CD4-positive, alpha-beta T cell treated with Interleukin-17A for 4 hours (primary cell): ENCODE measurements around the gene BABAM2.
"Not testable (repeated sequence)": the region's sequence is repeated elsewhere in the genome, so short reads cannot be mapped to it uniquely, and the experiment has no call there.

Experiments
- DNase-seq: peaks from one replicate; pipeline ENCODE4 v3.0.0-alpha.2; 2020; ENCODE audit warnings: mixed read lengths

BABAM2 gene

GRCh38 chr2:28219138-28219537 lies 328.6 kb downstream of the BABAM2 start:
- no peak for DNase-seq

- DNase-seq = no peak
These were observed 329.3 kb downstream of the BABAM2 start for GRCh38 chr2:28219758-28220368.

DNA sequence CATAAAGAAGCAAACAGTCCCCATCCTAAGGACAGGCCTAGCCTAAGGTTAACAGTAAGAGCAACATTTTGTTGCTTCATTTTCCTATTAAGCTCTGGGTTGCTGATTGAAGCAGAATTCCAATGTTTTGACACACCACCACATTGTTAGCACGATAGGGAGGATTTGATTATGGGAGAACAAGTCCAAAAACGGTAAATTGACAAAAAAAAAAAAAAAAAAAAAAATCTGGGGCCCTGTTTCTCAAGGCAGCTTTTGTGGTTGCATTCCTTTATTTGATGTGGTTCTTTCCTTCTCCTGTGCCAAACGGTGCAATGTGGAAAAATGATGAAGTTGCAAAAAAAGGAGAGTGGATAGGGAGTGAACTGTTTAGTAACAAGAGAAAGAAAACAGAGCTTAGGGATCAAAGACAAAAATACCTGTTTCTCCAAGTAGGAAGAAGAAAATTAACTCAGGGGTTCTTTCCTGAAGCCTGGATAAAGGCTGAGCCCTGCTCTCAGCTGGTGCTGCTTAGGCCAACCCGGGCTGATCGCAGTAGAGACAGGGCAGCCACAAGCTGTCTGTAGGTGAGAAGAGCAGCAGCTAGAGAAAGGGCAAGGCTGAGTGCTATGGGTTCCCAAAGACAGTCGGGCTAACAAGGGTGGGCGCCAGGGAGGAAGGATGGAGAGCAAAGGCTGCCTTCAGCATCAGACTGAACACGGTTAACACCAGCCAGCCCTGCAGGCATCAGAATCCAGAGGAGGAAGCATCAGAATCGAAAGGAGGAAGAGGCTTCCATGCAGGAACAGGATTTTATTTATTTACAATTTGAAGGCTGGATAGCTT lies 334.3 kb downstream of the BABAM2 start:
- DNase-seq = no peak

DNA sequence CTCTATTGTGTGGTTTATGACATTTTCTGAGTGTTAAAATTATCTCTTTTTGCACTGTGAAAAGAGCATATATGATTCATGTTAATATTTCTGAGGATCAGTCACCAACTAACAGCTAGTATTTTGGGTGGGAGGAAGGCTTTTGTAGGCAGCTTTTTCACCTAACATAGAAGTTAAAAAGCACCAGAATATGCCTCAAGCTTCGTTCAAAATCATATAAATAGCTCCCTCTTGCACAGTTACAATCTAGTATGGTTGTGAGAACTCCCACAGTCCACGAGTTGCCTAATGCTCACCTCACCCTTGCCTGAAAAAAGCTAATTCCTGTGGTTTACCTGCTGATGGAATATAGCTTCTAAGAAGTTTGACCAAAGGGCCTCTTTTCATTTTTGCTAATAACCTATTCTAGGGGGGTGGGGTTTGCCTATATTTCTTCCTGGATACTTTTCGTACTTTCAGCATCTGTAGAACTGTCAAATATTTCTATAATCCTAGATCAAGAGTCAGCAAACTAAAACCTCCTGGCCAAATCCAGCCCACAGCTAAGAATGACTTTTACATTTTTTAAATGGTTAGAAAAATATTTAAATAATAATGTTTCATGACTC lies 335.0 kb downstream of the BABAM2 start:
- no peak for DNase-seq

DNA sequence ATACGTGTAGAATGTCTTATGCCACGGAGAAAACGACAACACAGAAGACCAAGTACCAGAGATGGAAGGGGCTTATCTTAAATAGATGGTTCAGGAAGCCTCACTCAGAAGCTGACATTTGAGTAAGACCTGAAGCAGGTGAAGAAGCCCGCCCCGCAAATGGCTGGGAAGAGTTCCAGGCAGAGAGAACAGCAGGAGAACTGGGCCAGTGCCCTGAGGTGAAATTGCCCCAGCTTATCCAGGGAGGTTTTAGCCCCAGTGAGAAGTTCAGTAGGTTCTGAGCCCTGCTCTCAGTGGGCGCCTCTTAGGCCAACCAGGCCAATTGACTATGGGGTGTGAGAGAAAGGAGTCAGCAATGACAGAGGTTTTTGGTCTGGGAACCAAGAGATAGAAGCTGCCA lies 336.0 kb downstream of the BABAM2 start:
- no peak for DNase-seq

- no peak for DNase-seq
These were observed 337.0 kb downstream of the BABAM2 start for GRCh38 chr2:28227498-28227897.

DNA sequence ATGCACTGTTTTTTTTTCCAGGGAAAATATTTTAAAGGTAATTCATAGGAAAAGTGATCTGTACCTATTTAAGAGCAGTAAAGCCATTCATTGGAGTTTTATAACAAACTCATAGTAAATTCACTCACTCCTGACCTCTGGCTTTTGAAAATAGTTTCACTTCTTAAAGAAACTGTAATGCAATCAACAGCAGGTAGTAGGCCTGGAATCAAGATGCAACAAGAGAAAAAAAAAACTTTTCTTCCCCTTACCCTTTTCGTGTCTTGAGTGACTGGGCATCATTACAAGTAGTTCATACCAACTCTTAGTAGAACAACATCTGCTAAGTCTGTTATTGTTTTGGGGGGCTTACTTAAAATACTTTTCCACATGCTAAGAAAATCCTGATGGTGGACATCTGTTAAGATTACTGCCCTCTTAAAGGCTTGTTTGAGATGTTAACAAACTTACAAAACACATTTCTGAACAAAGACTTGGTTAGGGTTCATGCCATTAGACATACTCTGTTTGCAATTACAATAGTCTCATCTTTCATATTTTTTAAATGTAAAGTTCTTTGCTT lies 338.0 kb downstream of the BABAM2 start:
- DNase-seq = no peak

- no peak for DNase-seq
These were observed 340.6 kb downstream of the BABAM2 start for GRCh38 chr2:28231110-28231631.

DNA sequence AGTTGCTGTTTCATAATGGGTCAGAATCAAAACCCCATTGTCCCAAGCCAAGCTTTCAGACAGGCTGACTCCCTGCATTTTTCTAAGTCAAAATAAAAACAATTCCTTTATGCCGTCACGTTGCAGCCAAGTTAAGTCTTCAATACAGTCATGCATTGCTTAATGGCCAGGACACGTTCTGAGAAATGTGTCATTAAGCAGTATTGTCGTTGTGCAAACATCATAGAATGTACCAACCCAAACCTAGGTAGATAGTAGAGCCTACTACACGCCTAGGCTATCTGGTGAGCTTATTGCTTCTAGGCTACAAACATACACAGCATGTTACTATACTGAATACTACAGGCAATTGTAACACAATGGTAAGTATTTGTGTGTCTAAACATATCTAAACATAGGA lies 341.8 kb downstream of the BABAM2 start:
- no peak for DNase-seq

DNA sequence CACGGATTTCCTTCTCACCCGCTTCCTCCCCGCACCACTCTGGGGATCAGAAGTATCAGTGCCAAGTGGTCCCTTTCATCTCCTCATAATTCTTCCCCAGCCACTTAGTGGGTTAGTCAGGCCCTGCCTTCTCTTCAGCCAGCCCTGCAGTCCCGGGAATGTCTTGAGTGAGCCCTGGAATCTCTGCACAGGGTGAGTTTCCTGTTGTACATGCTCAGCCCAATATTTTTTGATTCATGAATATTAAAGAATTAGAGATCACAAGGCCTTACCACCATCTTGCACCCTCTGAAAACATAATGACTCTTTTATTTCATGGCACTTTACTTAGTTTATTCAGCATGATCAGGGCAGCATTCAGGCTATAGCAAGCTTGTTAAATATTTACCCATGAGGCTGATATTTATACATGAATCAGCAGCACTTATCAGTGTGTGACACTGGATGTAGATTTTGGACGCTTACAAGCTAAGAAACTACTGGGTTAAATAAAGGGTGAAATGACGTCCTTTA lies 342.7 kb downstream of the BABAM2 start:
- DNase-seq = no peak

DNA sequence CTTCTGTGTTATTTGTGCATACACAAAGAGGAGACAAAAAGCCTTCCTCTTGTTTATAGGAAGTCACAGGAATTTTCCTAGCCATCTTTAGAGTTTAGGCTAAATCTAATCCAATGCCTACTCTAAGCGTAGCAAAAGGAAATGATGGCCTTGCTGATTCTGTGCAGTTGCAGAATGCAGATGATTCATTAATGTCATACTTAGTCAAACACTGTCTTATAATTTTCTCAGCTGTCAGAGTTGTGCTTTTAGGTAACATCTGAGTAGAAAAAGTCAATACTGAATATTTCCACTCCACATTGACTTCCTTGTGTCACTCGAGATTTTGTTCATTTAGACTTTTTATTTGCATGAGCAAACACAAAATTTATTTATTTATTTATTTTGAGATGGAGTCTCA lies 344.3 kb downstream of the BABAM2 start:
- no peak for DNase-seq

DNA sequence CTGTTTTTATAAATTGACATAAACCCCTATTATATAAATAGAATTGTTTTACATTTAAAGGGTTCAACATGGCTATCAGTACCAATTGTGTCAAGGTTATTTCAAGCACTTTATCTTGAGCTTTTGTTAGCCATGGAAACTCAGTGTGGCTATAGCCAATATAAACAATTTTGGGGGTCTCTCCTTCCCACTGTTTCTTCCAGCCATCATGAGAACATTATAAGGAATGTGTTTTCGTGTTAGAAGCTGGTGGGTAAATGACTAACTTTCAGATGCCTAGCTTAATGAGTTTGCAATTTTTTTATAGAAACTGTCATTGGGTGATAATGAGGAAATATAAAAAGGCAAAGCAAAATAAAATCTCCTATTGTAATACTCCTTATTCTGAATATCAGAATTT lies 348.7 kb downstream of the BABAM2 start:
- DNase-seq = no peak

- no peak for DNase-seq
These were observed 350.4 kb downstream of the BABAM2 start for GRCh38 chr2:28240937-28241336.

DNA sequence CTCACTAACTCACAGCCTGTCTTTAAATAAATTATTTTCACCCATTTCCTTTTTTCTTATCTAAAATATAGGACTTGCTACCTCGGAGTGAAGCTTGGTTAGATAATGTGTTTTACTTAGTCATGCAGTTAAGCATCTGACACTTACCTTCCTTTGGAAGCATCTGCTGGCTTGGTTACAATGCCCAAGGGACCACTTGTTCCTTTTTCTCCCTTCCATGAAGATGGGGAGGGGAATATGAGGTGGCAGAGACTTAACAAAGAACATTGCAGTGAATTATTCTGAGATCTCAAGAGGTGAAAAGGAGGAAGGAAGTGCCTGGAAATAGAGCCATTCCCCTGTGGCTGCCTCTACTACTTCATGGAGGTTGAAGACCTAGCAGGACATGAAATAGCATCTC lies 356.8 kb downstream of the BABAM2 start:
- no peak for DNase-seq

GRCh38 chr2:28247734-28248133 lies 357.2 kb downstream of the BABAM2 start:
- no peak for DNase-seq

DNA sequence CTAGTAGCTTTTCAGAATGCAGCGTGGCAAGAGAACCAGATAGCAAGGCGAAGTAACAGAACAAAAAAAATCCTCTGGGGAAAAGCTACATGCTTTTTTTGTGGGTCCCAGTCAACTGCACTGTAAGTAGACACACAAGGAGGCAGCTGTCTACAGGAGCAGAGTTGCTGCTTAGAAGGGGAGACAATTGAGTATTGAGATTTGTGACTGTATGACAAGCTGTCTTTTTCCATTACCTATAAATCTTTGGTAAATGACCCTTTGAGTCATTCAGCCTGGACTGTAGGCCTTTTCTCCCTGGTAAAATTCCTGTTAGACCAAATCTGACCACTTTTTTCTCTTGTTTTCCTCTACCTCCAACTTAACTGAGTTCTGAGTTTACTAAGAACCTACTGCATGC lies 358.0 kb downstream of the BABAM2 start:
- DNase-seq = no peak

- DNase-seq = no peak
These were observed 359.5 kb downstream of the BABAM2 start for GRCh38 chr2:28250006-28250405.

GRCh38 chr2:28251337-28251736 lies 360.8 kb downstream of the BABAM2 start:
- DNase-seq = no peak

DNA sequence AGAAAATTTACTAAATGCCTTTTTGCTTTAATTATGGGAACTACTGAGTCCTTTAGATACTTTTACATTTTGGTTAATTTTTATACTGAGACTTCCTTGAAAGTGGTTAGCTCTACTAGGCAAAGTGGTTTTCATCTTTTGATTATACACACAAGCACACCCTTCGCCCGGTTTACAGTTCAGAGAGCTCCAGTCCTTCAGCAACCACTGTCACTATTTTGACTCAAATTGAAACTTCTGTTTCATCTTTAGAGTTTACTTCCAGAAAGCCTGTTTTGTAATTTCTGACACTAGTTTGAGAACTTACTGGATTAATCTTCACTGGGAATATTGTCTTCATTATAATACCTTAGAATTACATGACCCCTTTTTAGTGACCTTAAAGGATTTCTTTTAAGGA lies 361.8 kb downstream of the BABAM2 start:
- peak; percentile 14 for DNase-seq

DNA sequence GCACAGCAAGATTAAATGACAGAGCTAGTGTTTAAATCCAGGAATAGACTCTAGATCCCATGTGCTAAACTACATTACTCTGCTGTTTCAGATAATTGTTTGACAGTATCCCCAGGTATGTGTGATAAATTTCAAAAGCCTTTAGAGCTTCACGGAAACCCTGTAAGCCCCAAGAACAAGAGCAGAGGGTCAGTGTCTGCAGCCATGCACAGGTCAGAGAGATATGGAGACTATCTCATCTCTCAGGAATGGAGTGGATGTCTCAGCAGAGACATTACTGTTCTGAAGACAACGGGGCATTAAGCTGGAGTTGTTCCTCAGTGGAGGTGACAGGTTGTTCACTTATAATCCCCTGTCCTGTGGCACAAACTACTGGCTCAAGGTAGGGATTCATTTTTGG lies 363.0 kb downstream of the BABAM2 start:
- DNase-seq = no peak

GRCh38 chr2:28255231-28255630 lies 364.7 kb downstream of the BABAM2 start:
- DNase-seq = not testable (repeated sequence)

DNA sequence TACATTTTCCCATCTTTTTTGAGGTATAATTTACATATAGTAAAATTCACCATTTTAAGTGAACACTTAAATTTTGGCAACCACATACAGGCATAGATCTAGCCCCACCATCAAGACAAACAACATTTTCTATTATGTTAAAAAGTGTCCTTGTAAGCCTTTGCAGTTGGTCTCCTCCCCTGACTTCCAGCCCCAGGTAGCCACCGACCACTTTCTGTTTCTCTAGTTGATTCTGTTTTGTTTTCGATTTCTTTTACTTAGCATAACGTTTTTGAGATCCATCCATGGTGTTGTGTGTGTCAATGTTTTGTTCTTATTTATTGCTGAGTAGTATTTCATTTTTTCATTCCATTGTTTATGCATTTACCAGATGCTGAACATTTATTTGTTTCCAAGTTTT lies 366.7 kb downstream of the BABAM2 start:
- no peak for DNase-seq

DNA sequence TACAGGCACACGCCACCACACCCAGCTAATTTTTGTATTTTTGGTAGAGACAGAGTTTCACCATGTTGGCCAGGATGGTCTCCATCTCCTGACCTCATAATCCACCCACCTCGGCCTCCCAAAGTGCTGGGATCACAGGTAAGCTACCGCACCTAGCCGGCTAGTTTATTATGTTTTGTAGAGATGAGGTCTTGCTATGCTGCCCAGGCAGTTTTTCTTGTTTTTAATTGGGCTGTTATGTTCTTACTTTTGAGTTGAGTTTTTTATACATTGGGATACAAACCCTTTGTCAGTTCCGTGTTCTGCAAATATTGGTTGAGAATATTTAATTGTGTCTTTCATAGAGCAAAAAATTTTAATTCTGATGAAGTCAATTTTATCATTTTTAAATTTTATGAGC lies 368.7 kb downstream of the BABAM2 start:
- DNase-seq = not testable (repeated sequence)
